OCI-LY1 (cell line): ENCODE measurements around the gene ZNF775.

Experiments
- CTCF ChIP-seq: fragments of 200-600 bp; sonication (generic), shearing (Covaris generic); IDR thresholded peaks from 2 replicates; pipeline ENCODE4 v1.5.1; 2017; ENCODE audit warnings: mild to moderate bottlenecking, antibody characterized with exemption, low read length, moderate library complexity, mixed read lengths
- EZH2 ChIP-seq: fragments of 200-600 bp; sonication (generic), shearing (Covaris generic); IDR thresholded peaks from 2 replicates; pipeline ENCODE4 v1.8.0; 2017; ENCODE audit warnings: borderline replicate concordance, mixed run types, mild to moderate bottlenecking, antibody characterized with exemption, low read length, moderate library complexity, mixed read lengths

GRCh38 chr7:150396426-150396825, 17.3 kb downstream of the ZNF775 start:
- TF ChIP-seq CTCF = no peak
- no peak for TF ChIP-seq EZH2
